Measurements from ENCODE around the gene DNAH10. TPM values are rescaled to one million over a fixed set of nuclear protein-coding genes. Genes with fewer than 3 reads are reported as not detected.

Gene DNAH10
- total RNA-seq, 1 experiment from 2014 or later, result 0.17 TPM

DNA sequence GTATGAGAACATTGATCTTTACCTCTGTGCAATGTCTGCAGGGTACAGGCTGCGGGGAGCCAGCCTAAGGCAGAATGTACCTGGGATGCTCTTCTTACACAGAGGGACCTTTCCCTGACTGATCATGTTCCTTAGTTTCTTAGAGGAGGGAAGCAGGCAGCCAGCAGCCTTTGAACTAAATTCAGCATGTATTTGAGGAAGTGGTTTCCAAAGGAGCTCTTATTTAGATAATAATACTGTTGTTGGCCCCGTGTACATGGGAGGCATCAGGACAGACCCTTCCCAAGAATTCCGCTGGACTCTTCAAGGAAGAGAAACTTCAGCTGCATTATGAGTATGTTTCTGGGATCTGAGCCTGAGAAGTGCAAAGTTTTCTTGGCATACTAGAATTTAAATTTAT, 111.7 kb downstream of the DNAH10 start:
- no peak overlapping the region for H3K4me3 Mint-ChIP-seq
- H3K27ac Mint-ChIP-seq, result no peak overlapping the region
- Histone ChIP-seq H2BK15ac (ENCODE audit: low read depth, low read length) (no peak overlapping the region), H3K18ac (ENCODE audit: insufficient read length, low read depth, low read length) (no peak overlapping the region), H2BK5ac (ENCODE audit: insufficient read length, low read length) (no peak overlapping the region), H4K91ac (ENCODE audit: insufficient read length, low read depth, low read length) (no peak overlapping the region), H2BK12ac (ENCODE audit: insufficient read length, low read depth, low read length) (no peak overlapping the region), H3T11ph (ENCODE audit: low read length) (no peak overlapping the region), H3K79me1 (ENCODE audit: insufficient read depth, low read depth, low read length, poor library complexity, severe bottlenecking) (no peaks in the 10 kb centered on the region), H2BK120ac (ENCODE audit: low read depth, low read length, poor library complexity, severe bottlenecking) (no peak overlapping the region), H2AK5ac (ENCODE audit: insufficient read length, low read length) (no peak overlapping the region), H3K79me2 (ENCODE audit: insufficient read depth, low read length) (no peaks in the 10 kb centered on the region), H3K4ac (ENCODE audit: low read depth, low read length) (no peak overlapping the region), H3K9me3 (ENCODE audit: control insufficient read depth, low read depth, low read length) (no peaks in the 10 kb centered on the region), H3K14ac (ENCODE audit: insufficient read depth, low read length) (no peak overlapping the region), H4K20me1 (ENCODE audit: control insufficient read depth, insufficient read depth, insufficient read length) (no peaks in the 10 kb centered on the region), H3K4me1 (ENCODE audit: insufficient read depth, low read length) (no peaks in the 10 kb centered on the region), H3K27me3 (ENCODE audit: insufficient read depth, low read length) (no peaks in the 10 kb centered on the region), H3K4me2 (ENCODE audit: insufficient read depth, insufficient read length, low read length) (no peak overlapping the region), H4K8ac (replicated peaks; ENCODE audit: insufficient read length, low read depth, low read length) (no peak overlapping the region), H2BK20ac (ENCODE audit: low read depth, low read length, poor library complexity, severe bottlenecking) (no peak overlapping the region), H3K27ac (ENCODE audit: insufficient read length, low read depth, low read length) (no peak overlapping the region), H3K23me2 (ENCODE audit: insufficient read length, low read depth, low read length, poor library complexity, severe bottlenecking) (no peaks in the 10 kb centered on the region), H3K9ac (ENCODE audit: extremely low read depth, insufficient read length, low read length) (no peak overlapping the region), H2AFZ (ENCODE audit: low read length) (no peak overlapping the region), H3K23ac (ENCODE audit: insufficient read length, low read depth, low read length) (no peak overlapping the region), H4K5ac (ENCODE audit: insufficient read length, low read depth, low read length) (no peak overlapping the region), H3K56ac (ENCODE audit: insufficient read length, low read depth, low read length) (no peak overlapping the region)
- no peaks in the 10 kb centered on the region for H3K4me1 Mint-ChIP-seq
- peaks cover 90% of the 10 kb centered on the region for H3K27me3 Mint-ChIP-seq (ENCODE audit: low read depth)
- no peaks in the 10 kb centered on the region for H3K9me3 Mint-ChIP-seq
- DNase-seq, result no peak
- TF ChIP-seq, protein P1, sequence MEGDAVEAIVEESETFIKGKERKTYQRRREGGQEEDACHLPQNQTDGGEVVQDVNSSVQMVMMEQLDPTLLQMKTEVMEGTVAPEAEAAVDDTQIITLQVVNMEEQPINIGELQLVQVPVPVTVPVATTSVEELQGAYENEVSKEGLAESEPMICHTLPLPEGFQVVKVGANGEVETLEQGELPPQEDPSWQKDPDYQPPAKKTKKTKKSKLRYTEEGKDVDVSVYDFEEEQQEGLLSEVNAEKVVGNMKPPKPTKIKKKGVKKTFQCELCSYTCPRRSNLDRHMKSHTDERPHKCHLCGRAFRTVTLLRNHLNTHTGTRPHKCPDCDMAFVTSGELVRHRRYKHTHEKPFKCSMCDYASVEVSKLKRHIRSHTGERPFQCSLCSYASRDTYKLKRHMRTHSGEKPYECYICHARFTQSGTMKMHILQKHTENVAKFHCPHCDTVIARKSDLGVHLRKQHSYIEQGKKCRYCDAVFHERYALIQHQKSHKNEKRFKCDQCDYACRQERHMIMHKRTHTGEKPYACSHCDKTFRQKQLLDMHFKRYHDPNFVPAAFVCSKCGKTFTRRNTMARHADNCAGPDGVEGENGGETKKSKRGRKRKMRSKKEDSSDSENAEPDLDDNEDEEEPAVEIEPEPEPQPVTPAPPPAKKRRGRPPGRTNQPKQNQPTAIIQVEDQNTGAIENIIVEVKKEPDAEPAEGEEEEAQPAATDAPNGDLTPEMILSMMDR (conservative IDR thresholded peaks at IDR 0.05), result no peak
- WGBS (ENCODE audit: extremely low coverage, insufficient read length, low lambda C conversion rate), result no CpG with 5 or more reads among the region's 3 CpGs
- H3K36me3 Mint-ChIP-seq (ENCODE audit: insufficient read depth in 1 of 3, low read depth in 3 of 3), result no peaks in the 10 kb centered on the region

Measured in H9 (cell line).